GM12891 (cell line): ENCODE measurements around the gene ITFG2.
A peak's percentile ranks its signal among the peaks of the same experiment; 100 is the strongest.

Experiments
- DNase-seq: peaks from one replicate; pipeline ENCODE4 v3.0.0; 2011; ENCODE audit warnings: low spot score; ENCODE audit not compliant: insufficient read length
- FAIRE-seq: peaks from 2 replicates; lab custom pipeline; 2011; peaks lifted over from hg19 to GRCh38; lab: Jason Lieb, UNC
- PAX5 ChIP-seq: IDR thresholded peaks from 2 replicates; pipeline ENCODE4 v1.6.1; 2011; ENCODE audit warnings: low read length, moderate library complexity, mild to moderate bottlenecking; ENCODE audit not compliant: insufficient read depth, severe bottlenecking
- POLR2A ChIP-seq: IDR thresholded peaks from 2 replicates; pipeline ENCODE4 v1.6.1; 2011; ENCODE audit warnings: low read depth, low read length, control low read depth
- POLR2AphosphoS5 ChIP-seq: IDR thresholded peaks from 2 replicates; pipeline ENCODE4 v1.6.1; 2011; ENCODE audit warnings: low read depth, low read length, control low read depth
- POU2F2 ChIP-seq: IDR thresholded peaks from 2 replicates; pipeline ENCODE4 v1.6.1; 2011; ENCODE audit warnings: low read depth, mild to moderate bottlenecking, control low read depth, low read length, moderate library complexity
- SPI1 ChIP-seq: IDR thresholded peaks from 2 replicates; pipeline ENCODE4 v1.6.1; 2011; ENCODE audit warnings: low read depth, low read length, control low read depth
- TAF1 ChIP-seq: IDR thresholded peaks from 2 replicates; pipeline ENCODE4 v1.6.1; 2011; ENCODE audit warnings: low read depth, low read length, control low read depth

ITFG2 gene

DNA sequence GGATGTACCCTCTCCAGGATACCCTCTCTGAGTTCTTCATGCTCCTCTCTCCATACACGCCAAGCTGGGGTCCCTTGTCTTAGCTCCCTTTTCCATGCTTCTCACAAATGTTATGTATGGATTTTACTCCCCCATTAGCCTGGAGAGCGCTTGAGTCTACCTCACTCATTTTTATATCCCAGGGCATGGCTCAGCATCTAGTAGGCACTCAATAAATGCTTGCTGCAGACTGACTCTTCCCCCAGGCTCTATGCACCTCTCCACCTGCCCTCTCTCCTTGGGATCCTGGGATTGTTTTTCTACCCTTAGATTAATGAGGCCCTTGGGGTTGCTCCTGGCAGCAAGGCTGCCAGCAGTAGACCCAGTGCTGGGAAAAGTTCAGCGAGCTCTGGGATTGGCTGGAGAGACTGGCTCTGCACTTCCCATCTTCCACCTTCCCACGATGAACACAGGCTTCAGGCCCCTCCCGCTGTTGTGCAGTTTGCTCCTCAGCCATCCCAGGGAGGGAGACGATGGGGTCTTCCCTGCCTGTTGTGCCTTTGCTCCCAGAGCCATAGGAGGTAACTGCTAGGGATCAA lies 20.2 kb downstream of the ITFG2 start:
- DNase-seq, result no peak
- no peak for TF ChIP-seq POLR2A
- no peak for TF ChIP-seq SPI1
- TF ChIP-seq POLR2AphosphoS5, result no peak
- TF ChIP-seq POU2F2, result no peak
- TF ChIP-seq TAF1, result no peak
- no peak for TF ChIP-seq PAX5
- no peak for FAIRE-seq

- no peak for TF ChIP-seq SPI1
- TF ChIP-seq TAF1, result no peak
- TF ChIP-seq POU2F2, result no peak
- no peak for TF ChIP-seq PAX5
- no peak for TF ChIP-seq POLR2A
- FAIRE-seq, result no peak
- DNase-seq, result no peak
These were observed 20.9 kb downstream of the ITFG2 start for GRCh38 chr12:2833327-2833726.

DNA sequence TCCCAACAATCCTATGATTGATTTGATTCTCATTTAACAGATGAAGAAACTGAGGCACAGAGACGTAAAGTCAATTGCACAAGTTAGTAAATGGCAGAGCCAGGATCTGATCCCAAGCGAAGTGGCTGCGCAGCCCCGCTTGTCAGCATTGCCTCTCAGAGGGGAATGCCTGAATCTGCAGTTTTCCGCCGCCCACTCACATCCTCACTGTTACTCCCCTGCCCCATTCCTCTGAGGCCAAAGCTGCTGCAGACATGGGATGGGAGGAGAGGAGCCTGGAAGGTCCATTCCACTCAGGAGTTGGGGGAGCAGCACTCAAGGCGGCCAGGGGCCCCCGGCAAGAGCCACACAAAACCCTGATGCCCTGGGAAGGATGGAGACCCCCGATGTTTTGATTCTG lies 21.3 kb downstream of the ITFG2 start:
- FAIRE-seq (no peak), DNase-seq (no peak)
- TF ChIP-seq PAX5 (no peak), POLR2AphosphoS5 (no peak), SPI1 (no peak), POLR2A (no peak), POU2F2 (no peak), TAF1 (no peak)

GRCh38 chr12:2834581-2835491 lies 22.4 kb downstream of the ITFG2 start, which contains the start of gene NRIP2:
TSS of gene NRIP2 (minus strand) at chr12:2835035. CDS start at chr12:2834983, 52 bp downstream.
- DNase-seq (no peak), FAIRE-seq (no peak)

DNA sequence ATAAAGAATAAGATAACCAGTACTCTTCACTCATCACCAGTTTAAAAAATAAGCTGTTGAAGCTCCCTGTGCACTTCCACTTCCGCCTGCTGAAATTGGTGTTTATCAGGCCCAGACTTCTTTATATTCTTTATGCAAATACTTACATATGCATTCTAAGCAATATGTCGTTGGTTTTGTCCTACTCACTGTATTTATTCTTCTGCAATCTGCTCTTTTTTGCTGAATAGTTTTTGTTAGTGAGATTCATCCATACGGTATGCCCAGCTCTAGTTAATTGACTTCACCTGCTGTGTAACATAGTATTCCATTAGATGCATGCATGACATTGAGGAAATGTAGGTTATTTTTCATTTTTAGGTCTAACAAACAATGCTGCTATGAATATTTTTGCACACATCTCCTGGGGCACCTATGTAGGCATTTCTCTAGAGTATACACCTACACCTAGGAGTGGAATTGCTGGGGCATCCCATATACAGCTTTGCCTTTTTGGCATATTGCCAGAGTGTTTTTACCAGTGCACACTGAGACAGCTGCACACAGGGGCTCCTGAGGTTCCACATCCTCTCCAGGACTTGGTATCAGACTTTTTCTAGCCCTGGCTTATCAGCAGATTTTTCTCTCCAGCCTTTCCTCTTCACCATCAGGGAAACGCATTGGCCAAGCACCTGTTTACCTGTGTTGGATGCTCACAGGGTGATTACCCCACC lies 23.4 kb downstream of the ITFG2 start:
- DNase-seq, result no peak
- FAIRE-seq, result no peak
- TF ChIP-seq POLR2A, result no peak
- no peak for TF ChIP-seq POLR2AphosphoS5
- TF ChIP-seq PAX5, result no peak
- TF ChIP-seq POU2F2, result no peak
- TF ChIP-seq TAF1, result no peak
- TF ChIP-seq SPI1, result no peak

More at GRCh38 chr12:2834581-2835491, 22.4 kb downstream of the ITFG2 start, which contains the start of gene NRIP2:
- TF ChIP-seq POLR2A (no peak), PAX5 (no peak), SPI1 (no peak), POLR2AphosphoS5 (no peak), POU2F2 (no peak), TAF1 (no peak)

DNA sequence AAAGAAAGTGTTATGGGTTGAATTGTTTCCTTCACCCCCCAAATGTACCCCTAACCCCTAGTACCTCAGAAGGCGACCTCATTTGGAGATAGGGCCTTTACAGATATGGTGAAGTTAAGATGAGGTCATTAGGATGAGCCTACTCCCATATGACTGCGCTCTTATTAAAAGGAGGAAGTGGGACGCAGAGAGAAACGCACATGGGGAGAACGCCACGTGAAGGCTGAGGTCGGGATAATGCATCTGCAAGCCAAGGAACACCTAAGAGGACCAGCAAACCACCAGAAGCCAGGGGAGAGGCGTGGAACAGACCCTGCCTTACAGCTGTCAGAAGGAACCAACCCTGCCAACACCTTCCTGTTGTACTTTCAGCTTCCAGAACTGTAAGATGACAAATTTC lies 24.1 kb downstream of the ITFG2 start:
- no peak for DNase-seq
- TF ChIP-seq POU2F2, result no peak
- TF ChIP-seq SPI1, result peak; percentile 33
- FAIRE-seq, result no peak

DNA sequence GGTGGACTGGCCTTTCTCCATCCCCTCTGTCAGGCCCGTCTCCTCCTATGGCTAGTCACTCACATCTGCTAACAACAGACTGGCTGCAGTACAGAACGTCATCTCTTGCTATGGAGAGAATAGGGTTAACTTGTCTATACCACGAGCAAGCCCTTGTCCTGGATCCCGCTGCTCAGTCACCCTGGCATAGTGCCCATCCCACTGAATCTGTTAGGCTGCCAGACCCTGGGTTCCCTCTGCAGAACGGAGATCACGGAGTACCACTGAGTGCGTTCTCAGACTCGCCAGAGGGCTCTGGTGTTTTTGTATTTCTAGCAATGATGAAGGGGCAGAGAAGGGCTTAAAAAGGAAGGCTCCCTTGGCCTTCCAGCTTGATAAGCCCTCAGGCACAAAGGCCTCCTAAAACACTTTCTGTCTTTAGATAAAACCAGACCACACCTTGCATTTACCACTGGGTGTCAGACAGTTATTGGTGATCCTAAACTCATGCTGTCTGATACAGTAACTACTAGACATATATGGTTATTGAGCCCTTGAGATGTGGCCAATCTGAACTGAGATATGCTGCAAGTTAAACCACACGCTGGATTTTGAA lies 28.7 kb downstream of the ITFG2 start:
- TF ChIP-seq SPI1, result no peak
- no peak for TF ChIP-seq TAF1
- TF ChIP-seq POU2F2, result no peak
- TF ChIP-seq POLR2A, result no peak
- no peak for TF ChIP-seq POLR2AphosphoS5
- TF ChIP-seq PAX5, result no peak
- DNase-seq (no peak), FAIRE-seq (no peak)

DNA sequence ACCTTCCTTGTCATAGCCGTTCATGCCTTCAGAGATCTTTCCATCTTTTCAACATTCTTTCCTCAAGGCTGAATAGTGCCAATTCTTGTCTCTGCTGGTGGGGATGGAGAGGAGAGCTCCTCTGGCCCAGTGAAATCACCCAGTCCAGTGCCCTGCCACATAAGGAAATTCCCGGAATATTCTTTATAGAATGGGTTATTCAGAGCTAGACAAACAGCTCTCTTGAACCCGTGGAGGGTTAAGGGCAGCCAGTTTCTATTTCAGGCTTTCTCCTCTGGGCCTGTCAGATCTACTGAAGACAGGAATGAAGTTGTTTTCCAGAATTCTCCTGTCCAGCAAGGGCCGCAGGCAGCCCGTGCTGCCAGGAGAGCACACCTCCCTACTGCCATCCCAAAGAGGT lies 30.5 kb downstream of the ITFG2 start:
- DNase-seq, result no peak
- FAIRE-seq, result no peak
- TF ChIP-seq POLR2A (no peak), POU2F2 (no peak), POLR2AphosphoS5 (no peak), PAX5 (no peak), SPI1 (no peak), TAF1 (no peak)
